CD4-positive, alpha-beta T cell treated with Interleukin-21 for 1 hour (primary cell): ENCODE results near the gene CDH13.

Experiments used
- DNase-seq: peaks from one replicate; pipeline ENCODE4 v3.0.0-alpha.2; 2020

CDH13 gene

GRCh38 chr16:83542491-83542890 is 915.7 kb downstream of the CDH13 start:
- no peak for DNase-seq

- DNase-seq, result no peak
These were observed 922.8 kb downstream of the CDH13 start for GRCh38 chr16:83549316-83550182.

- DNase-seq, result no peak
These were observed 923.4 kb downstream of the CDH13 start for GRCh38 chr16:83550183-83550569.

GRCh38 chr16:83552228-83552627 is 925.5 kb downstream of the CDH13 start:
- no peak for DNase-seq

DNA sequence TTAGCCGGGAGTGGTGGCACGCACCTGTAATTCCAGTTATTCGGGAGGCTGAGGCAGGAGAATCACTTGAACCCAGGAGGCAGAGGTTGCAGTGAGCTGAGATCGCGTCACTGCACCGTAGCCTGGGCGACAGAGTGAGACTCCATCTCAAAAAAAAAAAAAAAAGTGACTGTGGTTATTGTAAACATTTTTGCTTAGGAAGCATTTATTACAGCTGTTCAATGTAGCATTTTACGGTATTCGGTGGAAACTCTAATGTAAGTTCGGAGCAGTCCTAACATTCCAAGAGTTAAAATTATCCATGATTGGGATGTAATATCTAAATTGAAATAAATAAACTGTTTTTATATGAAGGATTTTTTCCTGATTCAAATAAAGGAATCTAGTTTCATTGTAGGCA is 926.2 kb downstream of the CDH13 start:
- no peak for DNase-seq

- no peak for DNase-seq
These were observed 927.3 kb downstream of the CDH13 start for GRCh38 chr16:83554096-83554495.

- no peak for DNase-seq
These were observed 927.8 kb downstream of the CDH13 start for GRCh38 chr16:83554540-83554939.

GRCh38 chr16:83561876-83562275 is 935.1 kb downstream of the CDH13 start:
- DNase-seq, result no peak

- no peak for DNase-seq
These were observed 941.6 kb downstream of the CDH13 start for GRCh38 chr16:83568345-83568744.

GRCh38 chr16:83574388-83574787 is 947.6 kb downstream of the CDH13 start:
- DNase-seq, result no peak

- DNase-seq, result no peak
These were observed 950.4 kb downstream of the CDH13 start for GRCh38 chr16:83577078-83577745.

DNA sequence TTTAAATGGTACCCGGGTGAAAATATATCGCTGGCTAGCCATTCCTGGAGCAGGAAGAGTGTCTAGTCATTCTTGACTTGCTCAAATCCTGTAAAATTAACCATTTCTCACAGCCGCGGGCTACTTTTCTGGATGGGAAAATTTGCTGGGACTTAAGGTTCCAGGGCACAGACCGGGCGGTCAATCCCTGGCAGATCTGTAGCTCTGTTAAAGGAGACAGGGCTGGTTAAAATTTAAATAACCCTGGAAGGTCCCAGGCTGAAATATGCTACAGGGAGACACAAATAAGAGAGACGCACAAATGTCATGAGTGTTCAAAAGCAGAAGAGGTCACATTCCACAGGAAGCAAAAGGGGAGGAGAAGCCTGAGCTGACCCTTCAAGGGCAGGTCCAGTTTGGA is 951.4 kb downstream of the CDH13 start:
- no peak for DNase-seq

- DNase-seq, result no peak
These were observed 952.3 kb downstream of the CDH13 start for GRCh38 chr16:83579027-83579426.

DNA sequence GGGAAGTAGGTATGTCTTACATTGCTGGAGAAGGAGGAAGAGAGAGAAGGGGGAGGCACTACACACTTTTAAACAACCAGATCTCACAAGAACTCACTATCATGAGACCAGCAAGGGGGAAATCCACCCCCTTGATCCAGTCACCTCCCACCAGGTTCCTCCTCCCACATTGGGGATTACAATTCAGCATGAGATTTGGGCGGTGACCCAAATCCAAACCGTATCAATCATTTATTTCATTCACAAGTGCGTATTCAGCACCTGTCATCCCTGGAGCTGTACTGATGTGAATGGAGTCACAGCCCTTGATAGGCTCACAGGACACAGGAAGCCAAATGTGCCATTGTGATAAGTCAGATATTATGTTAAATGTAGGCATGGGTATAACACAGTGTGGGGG is 952.7 kb downstream of the CDH13 start:
- DNase-seq, result no peak

GRCh38 chr16:83581082-83581481 is 954.3 kb downstream of the CDH13 start:
- no peak for DNase-seq

- DNase-seq, result no peak
These were observed 955.4 kb downstream of the CDH13 start for GRCh38 chr16:83581994-83582747.

GRCh38 chr16:83586036-83586435 is 959.3 kb downstream of the CDH13 start:
- DNase-seq, result no peak

DNA sequence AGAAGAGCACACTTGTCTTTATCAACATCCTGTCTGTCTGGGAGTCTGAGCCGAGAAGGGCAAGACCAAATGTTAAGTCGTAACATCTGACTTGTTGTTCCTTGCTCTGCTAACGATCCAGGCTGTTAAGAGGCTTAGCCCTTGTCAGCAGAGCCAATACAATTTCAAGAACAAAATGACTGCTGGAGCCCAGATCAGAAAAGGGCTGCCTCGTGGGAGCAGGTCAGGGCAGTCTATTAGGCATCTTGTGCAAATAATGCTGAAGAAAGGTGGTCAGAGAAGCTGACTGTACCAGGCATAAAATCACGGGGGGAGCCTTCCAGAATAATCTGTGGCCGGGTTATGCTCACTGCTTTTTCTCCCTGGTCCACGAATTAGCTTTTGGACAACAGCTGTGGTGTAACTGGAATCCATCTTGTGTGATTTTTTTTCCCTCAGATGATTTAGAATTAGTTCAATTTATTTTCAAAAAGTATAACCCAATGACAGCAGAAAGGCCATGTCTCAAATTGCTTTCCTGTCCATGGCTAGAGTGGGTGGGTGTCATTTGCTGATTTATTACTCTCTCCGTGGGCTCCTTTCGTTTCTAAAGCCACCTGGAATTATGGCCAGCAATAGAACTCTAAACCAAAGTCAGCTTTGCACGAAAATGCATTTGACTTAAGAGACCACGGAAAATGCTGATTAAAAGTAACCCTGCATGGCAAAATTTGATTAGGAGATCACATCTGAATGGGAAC is 959.9 kb downstream of the CDH13 start:
- no peak for DNase-seq

DNA sequence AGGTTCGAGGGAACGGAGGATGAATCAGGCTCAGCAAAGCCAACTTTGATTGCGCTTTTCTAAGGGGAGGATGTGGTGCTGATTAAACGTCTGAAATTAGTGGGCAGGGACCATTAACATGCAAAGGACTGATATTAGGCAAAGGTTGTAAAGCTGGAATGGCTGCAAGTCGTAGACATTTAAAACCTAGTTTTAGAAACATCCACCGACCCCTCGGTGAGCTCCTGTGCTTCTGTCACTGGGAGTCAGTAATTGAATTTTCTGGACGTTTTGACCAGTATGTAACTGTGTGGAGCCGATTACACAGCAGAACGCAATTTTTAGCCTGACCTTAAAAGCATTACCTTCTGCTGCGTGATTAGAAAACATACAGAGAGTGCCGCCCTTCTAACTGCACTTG is 960.4 kb downstream of the CDH13 start:
- DNase-seq, result no peak

DNA sequence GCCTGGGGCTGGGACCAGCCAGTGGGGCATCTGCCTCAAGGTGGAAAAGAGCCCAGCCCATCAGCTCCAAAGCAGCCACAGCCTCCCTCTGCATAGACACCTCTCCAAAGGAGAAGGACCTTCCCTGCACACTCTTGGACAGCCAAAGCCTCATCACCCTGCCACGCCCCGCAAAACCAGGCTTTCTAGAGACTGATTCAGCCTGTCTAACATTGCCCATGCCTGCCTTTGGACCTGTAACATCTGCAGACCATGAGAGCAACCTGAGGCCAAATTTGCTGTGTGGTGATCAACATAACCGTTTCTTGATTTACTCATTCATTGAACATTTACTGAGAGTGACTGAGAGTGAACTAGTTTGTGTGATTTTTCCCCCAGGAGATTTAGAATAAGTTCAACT is 961.3 kb downstream of the CDH13 start:
- DNase-seq, result no peak

- DNase-seq, result no peak
These were observed 962.8 kb downstream of the CDH13 start for GRCh38 chr16:83589576-83589975.

GRCh38 chr16:83592778-83593177 is 966.0 kb downstream of the CDH13 start:
- no peak for DNase-seq
